Endothelial cell of umbilical vein (primary cell): ENCODE measurements around the gene SBK1.

Source experiments
- CTCF ChIP-seq, 2 donors: IDR thresholded peaks; 1 replicate in 1 of 2; 2 replicates in 1 of 2; pipeline ENCODE4 v1.5.1; 2011; ENCODE audit warnings: low read length in 2 of 2, mild to moderate bottlenecking in 2 of 2, moderate library complexity in 2 of 2, control low read depth in 1 of 2, inconsistent platforms in 1 of 2, low read depth in 1 of 2; ENCODE audit not compliant: insufficient read depth in 1 of 2; ENCODE audit errors: extremely low read depth in 1 of 2
- EZH2 ChIP-seq: IDR thresholded peaks from 2 replicates; pipeline ENCODE4 v1.6.1; 2012; ENCODE audit warnings: borderline replicate concordance, low read depth, mild to moderate bottlenecking, moderate library complexity, low read length, inconsistent platforms; ENCODE audit not compliant: severe bottlenecking
- JUN ChIP-seq: IDR thresholded peaks from 2 replicates; pipeline ENCODE4 v1.6.1; 2011; ENCODE audit warnings: borderline replicate concordance, low read depth; ENCODE audit not compliant: insufficient read length, insufficient read depth
- MYC ChIP-seq: IDR thresholded peaks from one replicate; pipeline ENCODE4 v1.6.1; 2011; ENCODE audit warnings: mild to moderate bottlenecking, low read depth, low read length
- POLR2A ChIP-seq: IDR thresholded peaks from 2 replicates; pipeline ENCODE4 v1.6.1; 2012; ENCODE audit warnings: low read depth, mild to moderate bottlenecking, control low read depth, low read length
- POLR2AphosphoS5 ChIP-seq: IDR thresholded peaks from 2 replicates; pipeline ENCODE4 v1.6.1; 2012; ENCODE audit warnings: low read depth, mild to moderate bottlenecking, control low read depth, low read length, moderate library complexity; ENCODE audit not compliant: insufficient read depth
- TF ChIP-seq, protein P1 (sequence below): IDR thresholded peaks from 2 replicates; pipeline ENCODE4 v1.6.1; 2011; ENCODE audit not compliant: insufficient read depth, insufficient read length

GRCh38 chr16:28293601-28293960, 1.3 kb downstream of the SBK1 start:
- no peak for TF ChIP-seq EZH2
- TF ChIP-seq CTCF (IDR thresholded peaks at IDR 0.05; ENCODE audit: extremely low read depth in 1 of 2, insufficient read depth in 1 of 2, low read depth in 1 of 2, low read length in 2 of 2) = no peak
- no peak for TF ChIP-seq POLR2A
- no peak for TF ChIP-seq JUN
- TF ChIP-seq, protein P1, sequence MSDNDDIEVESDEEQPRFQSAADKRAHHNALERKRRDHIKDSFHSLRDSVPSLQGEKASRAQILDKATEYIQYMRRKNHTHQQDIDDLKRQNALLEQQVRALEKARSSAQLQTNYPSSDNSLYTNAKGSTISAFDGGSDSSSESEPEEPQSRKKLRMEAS = no peak
- no peak for TF ChIP-seq MYC
- TF ChIP-seq POLR2AphosphoS5 = no peak
